Neutrophil (primary cell): ENCODE results near the gene SRRM2.

Experiments
- H3K27ac ChIP-seq: fragments of 200-600 bp; sonication (generic); 2 replicates; pipeline ENCODE4 v1.5.1; 2016; ENCODE audit warnings: mild to moderate bottlenecking, moderate library complexity
- H3K27me3 ChIP-seq: fragments of 200-600 bp; sonication (generic); 2 replicates; pipeline ENCODE4 v1.6.0; 2016; ENCODE audit warnings: mild to moderate bottlenecking
- H3K36me3 ChIP-seq: fragments of 200-600 bp; sonication (generic); 2 replicates; pipeline ENCODE4 v1.5.1; 2017
- H3K4me1 ChIP-seq, 2 experiments: fragments of 200-600 bp in 1 of 2; sonication (generic) in 1 of 2; 1 replicate in 1 of 2; 2 replicates in 1 of 2; pipeline versions ENCODE4 v1.5.1 to v1.6.1; 2013 to 2016; ENCODE audit warnings: low read depth in 1 of 2, low read length in 1 of 2, mild to moderate bottlenecking in 1 of 2, moderate library complexity in 1 of 2; ENCODE audit not compliant: control insufficient read depth in 1 of 2, insufficient read depth in 1 of 2
- H3K4me3 ChIP-seq, 2 experiments: fragments of 200-600 bp in 1 of 2; sonication (generic) in 1 of 2; 1 replicate in 1 of 2; 2 replicates in 1 of 2; pipeline ENCODE4 v1.5.1; 2013 to 2016; ENCODE audit warnings: low read depth in 1 of 2, low read length in 1 of 2, mild to moderate bottlenecking in 1 of 2, moderate library complexity in 1 of 2
- H3K9me3 ChIP-seq: fragments of 200-600 bp; sonication (generic); 2 replicates; pipeline ENCODE4 v1.5.1; 2016
- CTCF ChIP-seq: fragments of 200-600 bp; sonication (generic); IDR thresholded peaks from 2 replicates; pipeline ENCODE4 v1.5.1; 2016; ENCODE audit warnings: antibody characterized with exemption

Gene SRRM2

GRCh38 chr16:2798723-2799204, 46.3 kb downstream of the SRRM2 start:
- H3K27ac ChIP-seq: no peak overlapping the region
- no peaks in the 10 kb centered on the region for H3K9me3 ChIP-seq
- H3K27me3 ChIP-seq: peaks cover 9% of the 10 kb centered on the region
- H3K4me3 ChIP-seq: no peak overlapping the region
- H3K36me3 ChIP-seq: no peaks in the 10 kb centered on the region
- H3K4me1 ChIP-seq: peaks cover 16 to 19% of the 10 kb centered on the region in 2 experiments
- TF ChIP-seq CTCF: no peak

GRCh38 chr16:2799205-2799858, 46.9 kb downstream of the SRRM2 start:
- H3K36me3 ChIP-seq: no peaks in the 10 kb centered on the region
- peaks cover 14% of the 10 kb centered on the region for H3K27me3 ChIP-seq
- H3K4me3 ChIP-seq: no peak overlapping the region
- no peak for TF ChIP-seq CTCF
- peaks cover 10 to 13% of the 10 kb centered on the region in 2 experiments for H3K4me1 ChIP-seq
- H3K9me3 ChIP-seq: no peaks in the 10 kb centered on the region
- H3K27ac ChIP-seq: no peak overlapping the region

GRCh38 chr16:2799859-2800226, 47.4 kb downstream of the SRRM2 start:
- Histone ChIP-seq H3K36me3 (no peaks in the 10 kb centered on the region), H3K4me3 (no peak overlapping the region), H3K4me1 (peaks cover 5 to 8% of the 10 kb centered on the region in 2 experiments), H3K27ac (no peak overlapping the region), H3K9me3 (no peaks in the 10 kb centered on the region), H3K27me3 (peaks cover 16% of the 10 kb centered on the region)
- no peak for TF ChIP-seq CTCF

- no peaks in the 10 kb centered on the region for H3K4me1 ChIP-seq
- H3K9me3 ChIP-seq: no peaks in the 10 kb centered on the region
- no peaks in the 10 kb centered on the region for H3K36me3 ChIP-seq
- H3K27me3 ChIP-seq: peaks cover 29% of the 10 kb centered on the region
- no peak for TF ChIP-seq CTCF
- no peak overlapping the region for H3K27ac ChIP-seq
- H3K4me3 ChIP-seq: no peak overlapping the region
These were observed 51.2 kb downstream of the SRRM2 start for GRCh38 chr16:2803545-2804195.

GRCh38 chr16:2804728-2805127, 52.3 kb downstream of the SRRM2 start:
- H3K9me3 ChIP-seq: no peaks in the 10 kb centered on the region
- H3K36me3 ChIP-seq: no peaks in the 10 kb centered on the region
- H3K27me3 ChIP-seq: peaks cover 28% of the 10 kb centered on the region
- no peak for TF ChIP-seq CTCF
- H3K4me1 ChIP-seq: no peaks in the 10 kb centered on the region
- H3K27ac ChIP-seq: no peak overlapping the region
- H3K4me3 ChIP-seq: no peak overlapping the region
